HG02970 (cell line): ENCODE results near the gene HDAC9.
"Not testable (repeated sequence)": the region's sequence is repeated elsewhere in the genome, so short reads cannot be mapped to it uniquely, and the experiment has no call there.

Experiments used
- ATAC-seq: cut with Tn5 transposase; IDR thresholded peaks from one replicate; pipeline ENCODE4 v1.9.1; 2021; ENCODE audit warnings: mild to moderate bottlenecking, moderate library complexity, moderate number of reproducible peaks; ENCODE audit not compliant: unreplicated experiment, low FRiP score

The HDAC9 gene

DNA sequence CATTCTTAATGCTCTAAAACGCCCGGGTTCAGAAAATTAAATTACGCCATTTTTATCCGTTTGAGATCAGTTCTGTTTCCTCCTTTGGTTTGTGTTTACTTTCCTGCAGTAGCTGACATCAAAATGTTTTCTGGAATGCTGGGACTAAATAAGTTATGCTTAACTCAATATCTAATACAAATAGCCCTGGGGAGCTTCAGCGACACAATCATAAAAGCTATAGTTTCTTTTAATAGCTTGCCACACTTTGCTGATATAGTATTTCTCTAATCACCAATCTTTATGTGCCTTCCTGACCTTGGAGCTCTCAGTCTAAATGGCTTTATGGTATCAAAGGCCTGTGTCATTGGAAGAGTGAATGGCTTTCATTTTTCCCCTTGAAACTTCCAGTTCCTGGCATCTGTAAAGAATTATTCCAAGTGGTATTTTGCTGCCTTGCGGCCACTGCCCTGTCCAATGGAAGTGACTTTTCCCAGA lies 202.7 kb downstream of the HDAC9 start:
- no peak for ATAC-seq

DNA sequence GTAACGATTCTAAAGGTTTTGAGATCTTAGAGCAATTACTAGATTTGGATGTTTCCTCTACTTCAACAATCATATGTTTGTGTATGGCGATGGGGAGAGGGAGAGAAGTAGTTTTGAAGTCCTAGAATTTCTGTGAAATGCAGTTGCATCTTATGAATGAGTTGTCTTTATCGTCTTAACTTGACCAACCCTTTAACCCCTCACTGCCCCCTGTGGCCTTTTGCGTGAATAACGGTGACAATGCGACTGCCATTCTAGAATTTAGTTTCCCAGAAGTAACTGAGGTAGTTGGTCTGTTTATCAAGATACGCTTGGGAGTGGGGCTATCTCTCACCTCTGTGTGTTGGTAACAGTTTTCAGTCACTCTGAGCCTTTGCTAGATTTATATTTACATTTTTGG lies 204.6 kb downstream of the HDAC9 start:
- no peak for ATAC-seq

DNA sequence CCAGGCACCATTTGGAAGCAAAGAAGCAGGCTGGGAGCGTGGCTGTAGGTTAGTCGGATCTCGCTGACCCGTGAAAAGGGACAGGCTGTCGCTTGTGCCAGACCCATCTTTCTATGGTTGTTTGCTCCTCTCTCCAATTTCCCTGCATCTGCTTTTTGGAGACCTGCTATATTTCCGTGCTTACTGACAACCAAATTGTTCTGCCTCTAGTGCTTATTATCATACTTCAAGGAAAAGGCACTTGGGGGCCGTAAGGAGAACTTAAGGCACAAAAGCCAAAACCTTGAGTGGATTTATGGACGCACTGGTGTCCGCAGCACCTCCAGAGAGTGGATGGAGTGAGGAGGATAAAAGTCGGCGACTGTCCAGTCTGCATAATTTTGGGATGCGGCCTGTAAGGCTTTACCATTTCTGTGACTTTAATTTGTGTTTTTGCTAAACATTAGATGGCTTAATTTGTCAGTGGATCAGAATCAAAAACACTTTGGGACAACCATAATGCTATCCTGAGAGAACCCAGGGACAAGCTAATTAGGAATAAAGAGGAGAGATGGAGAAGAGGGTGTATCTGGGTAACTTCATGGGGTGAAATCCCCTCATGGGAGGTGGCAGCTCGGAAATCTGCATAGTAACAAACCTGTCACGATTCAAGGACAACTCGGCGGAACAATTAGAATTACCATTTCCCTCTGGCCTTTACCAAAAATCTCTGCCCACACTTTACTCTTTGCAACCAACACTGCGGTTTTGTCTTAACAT lies 206.7 kb downstream of the HDAC9 start:
- no peak for ATAC-seq

DNA sequence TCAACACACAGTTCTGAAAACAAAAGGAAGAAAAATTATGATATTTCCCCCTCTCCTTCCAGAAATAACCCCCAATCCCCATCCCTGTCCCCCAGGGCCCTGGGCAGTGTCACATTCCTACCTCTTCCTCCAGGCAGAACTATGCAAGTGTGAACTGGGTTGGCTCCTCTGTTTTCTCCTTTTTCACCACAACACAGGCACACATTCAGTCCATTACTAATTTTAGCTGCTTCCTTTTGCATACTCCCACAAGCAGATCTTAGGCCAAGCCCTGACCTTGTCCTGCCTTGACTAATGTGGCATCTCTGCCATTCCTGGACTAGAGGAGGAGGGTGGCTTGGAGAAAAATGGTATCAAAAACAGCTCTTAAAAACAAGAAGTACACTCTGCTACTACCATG lies 208.1 kb downstream of the HDAC9 start:
- no peak for ATAC-seq

DNA sequence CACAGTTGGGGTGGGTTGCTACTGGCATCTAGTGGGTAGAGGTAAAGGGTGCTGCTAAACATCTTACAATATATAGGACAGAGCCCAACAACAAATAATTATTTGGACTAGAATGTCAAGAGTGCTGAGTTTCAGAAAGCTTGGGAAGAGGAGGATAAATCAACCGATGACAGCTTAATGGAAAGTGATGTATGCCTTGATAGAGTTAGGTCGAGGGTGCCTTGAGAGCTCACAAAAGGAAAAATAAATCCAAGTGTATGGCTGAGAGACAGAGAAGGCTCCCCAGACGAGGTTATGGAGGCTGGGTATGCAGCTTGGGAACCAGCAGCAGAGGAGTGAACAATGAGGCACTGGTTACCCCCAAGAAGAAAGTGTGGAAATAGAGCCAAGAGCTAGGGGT lies 211.1 kb downstream of the HDAC9 start:
- ATAC-seq: no peak

DNA sequence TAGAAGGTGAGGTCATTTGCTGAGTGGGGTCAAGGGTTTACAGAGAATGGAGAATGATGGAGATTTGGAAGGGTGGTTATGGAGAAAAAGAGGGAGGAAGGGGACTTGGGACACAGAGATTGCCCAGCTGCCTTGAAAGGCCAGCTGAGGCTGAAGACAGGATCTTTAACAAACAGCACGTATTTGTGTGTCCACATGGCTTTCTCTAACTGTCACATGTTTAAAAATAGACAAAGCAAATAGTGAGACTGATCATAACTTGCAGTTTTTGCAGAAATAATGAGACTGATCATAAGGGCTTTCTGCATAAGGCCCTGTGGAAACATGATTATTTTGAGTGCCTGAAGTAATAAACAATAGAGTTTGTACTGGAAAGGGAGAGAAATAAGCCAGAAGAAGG lies 212.7 kb downstream of the HDAC9 start:
- ATAC-seq: no peak

DNA sequence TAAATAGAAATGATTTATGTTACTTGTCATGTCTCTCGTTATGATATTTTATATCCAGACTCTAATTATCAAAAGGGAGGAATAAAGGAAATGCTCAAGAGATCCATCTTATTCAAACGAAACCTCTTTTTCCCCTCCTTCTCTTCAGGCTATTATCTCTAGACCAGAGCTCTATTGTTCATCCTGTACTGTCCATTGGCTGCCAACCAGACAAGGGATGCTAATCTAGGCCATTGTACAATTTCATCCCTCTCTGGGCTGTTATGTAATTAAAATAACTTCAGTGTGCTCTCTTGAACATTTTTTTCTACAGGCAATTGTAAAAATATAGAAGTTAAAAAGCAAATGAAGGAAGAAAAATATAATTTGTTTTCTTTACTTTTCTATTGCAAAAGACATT lies 220.4 kb downstream of the HDAC9 start:
- ATAC-seq: no peak

DNA sequence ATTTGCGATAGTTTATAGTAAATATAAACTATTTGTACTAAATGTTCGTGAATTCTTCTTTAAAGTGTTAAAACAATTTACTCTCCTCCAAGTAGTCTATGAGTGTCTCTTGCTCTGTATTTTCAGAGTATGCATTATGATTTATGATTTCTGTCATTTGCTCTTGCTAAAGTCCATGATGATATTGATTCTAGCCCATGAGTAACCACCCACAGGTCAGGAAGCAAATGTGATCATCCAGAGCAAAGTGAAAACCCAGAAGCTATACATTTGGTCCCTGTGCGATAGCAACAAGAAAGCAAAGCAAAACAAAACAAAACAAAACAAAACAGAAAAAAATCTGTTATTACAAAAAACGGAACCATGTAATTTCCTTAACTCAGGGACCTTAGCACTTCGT lies 225.9 kb downstream of the HDAC9 start:
- no peak for ATAC-seq

DNA sequence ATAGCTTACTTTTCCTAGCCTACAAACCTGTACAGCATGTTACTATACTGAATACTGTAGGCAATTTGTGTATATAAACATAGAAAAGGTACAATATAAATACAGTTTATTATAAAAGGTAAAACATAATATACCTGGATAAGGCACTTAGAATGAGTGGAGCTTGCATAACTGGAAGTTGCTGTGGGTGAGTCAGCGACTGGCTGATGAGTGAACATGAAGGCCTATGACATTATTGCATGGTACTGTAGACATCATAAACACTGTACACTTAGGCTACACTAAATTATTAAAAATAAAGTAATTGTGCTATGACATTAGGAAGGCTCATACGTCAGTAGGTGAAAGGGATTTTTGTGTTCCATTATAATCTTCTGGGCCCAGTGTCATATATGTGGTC lies 228.8 kb downstream of the HDAC9 start:
- no peak for ATAC-seq

DNA sequence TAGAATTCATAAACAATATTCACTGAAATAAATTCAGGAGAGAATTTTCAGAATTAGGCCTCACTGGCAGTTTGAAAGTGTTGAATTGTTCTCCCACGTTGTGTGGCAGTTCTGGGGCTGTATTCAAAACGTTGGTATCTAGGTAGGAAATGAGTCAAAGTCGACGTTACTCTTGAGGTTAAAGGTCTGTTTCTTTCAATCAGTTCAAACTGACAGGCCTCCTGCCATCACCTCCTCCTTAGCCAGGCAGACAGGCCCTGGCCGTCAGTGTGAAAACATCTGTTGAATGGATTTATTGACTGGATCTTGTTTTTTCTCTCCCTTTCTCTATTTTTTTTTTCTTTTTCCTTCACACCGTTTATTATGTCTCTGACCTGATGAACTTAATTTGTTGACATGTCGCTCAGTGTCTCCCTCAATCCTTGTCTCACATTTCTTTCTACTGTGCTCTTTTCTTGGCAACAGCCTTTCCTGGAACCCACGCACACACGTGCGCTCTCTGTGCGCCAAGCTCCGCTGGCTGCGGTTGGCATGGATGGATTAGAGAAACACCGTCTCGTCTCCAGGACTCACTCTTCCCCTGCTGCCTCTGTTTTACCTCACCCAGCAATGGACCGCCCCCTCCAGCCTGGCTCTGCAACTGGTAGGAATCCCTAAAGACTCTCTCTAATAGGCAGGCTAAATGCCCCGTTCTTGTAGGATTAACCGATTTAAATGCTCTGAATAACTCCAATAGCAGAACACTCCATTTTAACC lies 231.7 kb downstream of the HDAC9 start:
- ATAC-seq: no peak

DNA sequence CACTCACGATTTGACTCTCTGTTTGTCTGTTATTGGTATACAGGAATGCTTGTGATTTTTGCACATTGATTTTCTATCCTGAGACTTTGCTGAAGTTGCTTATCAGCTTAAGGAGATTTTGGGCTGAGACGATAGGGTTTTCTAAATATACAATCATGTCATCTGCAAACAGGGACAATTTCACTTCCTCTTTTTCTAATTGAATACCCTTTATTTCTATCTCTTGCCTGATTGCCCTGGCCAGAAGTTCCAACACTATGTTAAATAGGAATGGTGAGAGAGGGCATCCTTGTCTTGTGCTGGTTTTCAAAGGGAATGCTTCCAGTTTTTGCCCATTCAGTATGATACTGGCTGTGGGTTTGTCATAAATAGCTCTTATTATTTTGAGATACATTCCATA lies 240.5 kb downstream of the HDAC9 start:
- not testable (repeated sequence) for ATAC-seq

DNA sequence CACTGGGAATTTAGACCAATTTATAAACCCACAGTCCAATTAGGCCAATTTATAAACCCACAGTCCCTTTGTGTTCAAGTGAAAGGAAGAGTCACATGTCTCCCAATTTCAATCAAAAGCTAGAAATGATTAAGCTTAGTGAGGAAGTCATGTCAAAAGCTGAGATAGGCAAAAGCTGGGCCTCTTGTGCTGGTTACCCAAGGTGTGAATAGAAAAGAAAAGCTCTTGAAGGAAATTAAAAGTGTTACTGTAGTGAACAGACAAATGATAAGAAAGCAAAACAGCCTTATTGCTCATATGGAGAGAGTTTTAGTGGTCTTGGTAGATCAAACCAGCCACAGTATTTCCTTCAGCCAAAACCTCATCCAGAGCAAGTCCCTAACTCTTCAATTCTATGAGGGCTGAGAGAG lies 245.0 kb downstream of the HDAC9 start:
- no peak for ATAC-seq

DNA sequence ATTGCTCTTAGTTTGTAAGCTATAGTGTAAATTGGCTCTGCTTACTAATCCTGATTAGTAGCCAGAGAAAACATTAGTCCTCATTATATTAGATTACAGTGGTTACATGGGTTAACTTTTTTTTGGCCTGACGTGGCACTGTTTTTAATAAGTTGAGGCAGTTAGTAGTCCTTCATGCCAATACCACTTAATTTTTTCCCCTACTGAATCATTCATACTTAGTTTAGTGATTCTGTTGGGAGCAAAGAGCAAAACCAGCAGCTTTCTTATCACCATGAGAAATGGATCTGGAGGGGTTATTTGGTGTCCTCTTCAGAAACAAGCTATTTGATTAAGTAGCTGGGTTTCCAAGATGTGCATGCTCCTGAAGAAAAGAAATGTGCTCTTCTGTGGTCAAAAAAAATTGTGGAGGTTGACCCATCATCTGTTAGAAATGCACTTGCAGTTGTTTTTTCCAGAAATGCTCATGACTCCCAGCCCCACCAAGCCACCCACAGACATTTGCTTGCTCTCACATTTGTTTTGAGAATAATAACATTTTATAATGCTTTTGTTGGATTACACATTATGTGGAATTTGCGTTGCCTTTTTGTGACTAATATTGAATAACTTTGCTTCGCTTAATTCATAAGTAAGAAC lies 258.5 kb downstream of the HDAC9 start:
- no peak for ATAC-seq

DNA sequence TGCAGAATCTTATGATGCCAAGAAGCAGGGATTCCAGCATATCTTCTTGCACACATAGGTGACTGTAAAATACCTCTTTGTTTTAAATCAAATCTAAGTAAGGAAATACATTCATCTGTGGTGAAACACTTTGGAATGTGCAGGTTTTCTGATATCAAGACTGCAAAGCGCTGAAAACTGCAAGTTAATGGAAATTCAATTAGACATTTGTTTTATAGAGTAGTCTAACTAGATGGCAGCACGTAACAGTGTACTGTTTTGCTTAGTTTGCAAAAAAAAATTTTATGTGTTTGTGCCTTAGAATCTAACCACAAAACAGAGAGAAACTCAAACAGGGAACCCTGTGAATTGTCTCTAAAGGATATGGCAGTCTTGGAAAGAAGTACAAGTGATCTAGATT lies 259.2 kb downstream of the HDAC9 start:
- ATAC-seq: no peak

DNA sequence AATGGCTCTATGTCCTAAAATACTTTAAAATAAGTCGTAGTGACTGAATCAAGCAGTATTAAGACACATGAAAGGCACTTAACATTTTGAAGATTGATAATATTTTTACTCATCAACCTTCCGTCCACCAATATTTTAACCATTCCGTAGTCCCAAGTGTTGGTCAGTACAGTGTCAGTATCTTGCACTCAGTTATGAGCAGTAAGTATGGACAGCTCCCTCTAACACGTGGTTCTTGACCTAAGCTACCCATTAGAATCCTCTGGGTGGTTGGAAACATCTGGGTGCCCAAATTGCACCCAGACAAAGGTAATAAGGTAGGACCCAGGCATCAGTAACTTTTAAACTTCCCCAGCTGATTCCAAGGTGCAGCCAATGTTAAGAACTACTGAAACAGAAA lies 260.2 kb downstream of the HDAC9 start:
- ATAC-seq: no peak

DNA sequence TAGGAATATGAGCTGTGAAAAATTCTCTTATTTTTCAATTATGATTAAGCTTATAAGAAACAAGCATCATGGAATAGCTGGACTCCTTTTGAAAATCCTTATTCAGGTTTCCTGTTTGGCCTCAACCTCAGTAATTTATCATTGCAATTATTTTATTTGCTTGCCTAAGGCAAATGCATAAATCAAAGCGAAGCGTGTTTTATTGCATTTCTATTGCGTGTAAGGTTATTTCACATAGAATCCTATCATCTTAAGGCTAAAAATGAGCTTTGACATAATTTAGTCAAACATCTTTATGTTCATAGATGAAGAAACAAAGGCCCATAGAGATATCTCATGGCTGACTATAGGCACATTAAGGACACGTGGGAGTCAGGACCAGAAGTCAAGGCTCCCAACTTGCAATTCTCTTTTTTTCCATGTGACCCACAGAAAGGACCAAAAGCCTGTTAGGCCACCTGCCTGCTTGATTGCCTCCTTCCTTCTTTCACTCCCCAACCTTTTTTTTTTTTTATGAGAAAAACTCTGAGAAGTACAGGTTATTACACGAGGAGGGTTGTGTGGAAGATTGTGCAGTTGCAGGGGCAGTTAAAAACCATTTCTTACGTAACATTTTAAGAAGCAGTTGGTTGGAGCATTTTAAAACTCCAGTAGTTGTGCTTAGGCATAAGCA lies 261.0 kb downstream of the HDAC9 start:
- ATAC-seq: no peak

DNA sequence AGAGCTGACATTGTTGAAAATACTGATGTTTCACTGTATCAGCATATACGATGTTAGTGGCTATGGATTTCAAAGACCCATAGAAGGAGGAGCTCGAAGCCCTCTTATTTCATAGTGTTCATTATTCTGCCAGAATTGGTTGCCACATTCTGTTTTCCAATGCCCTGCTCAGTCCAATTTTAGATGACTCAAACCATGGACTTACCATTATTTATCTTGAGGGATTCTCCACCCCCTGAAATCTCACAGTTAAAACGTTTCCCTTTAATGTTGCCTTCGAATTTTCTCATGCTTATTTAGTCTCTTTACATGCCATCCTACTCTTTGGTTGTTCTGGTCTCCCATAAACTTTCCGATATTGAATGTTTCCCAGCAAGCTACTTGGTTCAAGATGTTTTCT lies 264.5 kb downstream of the HDAC9 start:
- ATAC-seq: no peak

DNA sequence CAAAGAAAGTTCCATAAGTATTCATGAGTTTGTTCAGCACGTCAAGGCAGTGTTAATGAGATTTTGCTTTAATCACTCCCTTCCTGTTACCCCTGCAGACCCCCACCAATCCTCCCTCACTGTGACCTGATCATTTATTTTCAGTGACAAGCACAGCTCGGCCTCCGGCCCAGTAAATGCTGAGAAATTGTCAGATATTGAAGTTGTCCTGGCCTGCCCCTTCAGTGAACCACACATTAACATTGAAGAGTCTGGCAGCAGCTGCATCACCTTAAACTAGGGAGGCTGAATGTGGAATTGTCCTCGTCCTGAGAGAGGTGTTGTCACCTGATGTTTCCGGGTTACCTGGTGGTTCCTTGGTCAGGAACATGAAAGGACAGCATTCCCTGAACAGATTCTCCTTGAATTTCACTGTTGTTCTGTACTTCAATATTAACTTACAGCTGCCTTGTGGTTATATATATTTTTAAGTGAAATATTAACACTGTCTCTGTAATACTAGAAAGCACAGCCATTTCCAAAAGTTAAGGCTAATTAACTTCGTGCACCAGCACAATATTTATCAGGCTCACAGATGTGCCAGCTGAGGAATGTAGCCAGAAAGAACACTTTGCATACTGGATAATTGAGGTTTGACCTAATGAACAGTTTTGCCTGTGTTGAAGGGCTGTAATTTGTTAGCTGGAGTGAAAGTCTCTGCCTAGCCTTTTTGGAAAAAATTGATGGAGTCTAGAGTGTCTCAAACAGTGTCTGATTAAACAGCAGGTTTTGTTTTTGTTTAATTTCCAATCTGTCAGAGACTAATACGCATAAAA lies 265.3 kb downstream of the HDAC9 start:
- ATAC-seq: no peak

DNA sequence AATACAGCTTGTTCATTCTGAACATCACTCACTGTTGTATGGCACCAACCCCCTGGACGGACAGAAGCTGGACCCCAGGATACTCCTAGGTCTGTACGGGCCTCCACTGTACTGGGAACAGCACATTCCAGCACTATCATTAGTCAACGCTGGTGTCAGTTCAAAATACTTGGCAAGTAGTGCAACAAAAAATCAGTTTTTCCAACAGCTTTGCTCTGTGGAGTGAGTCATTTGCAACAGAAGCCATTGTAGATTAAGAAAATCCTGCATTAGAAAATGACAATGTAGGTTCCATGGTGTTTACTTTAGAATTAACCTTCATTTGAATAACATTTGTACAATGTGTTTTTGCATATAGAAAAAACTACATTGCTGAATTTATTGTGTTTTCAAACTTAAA lies 266.6 kb downstream of the HDAC9 start:
- ATAC-seq: no peak

DNA sequence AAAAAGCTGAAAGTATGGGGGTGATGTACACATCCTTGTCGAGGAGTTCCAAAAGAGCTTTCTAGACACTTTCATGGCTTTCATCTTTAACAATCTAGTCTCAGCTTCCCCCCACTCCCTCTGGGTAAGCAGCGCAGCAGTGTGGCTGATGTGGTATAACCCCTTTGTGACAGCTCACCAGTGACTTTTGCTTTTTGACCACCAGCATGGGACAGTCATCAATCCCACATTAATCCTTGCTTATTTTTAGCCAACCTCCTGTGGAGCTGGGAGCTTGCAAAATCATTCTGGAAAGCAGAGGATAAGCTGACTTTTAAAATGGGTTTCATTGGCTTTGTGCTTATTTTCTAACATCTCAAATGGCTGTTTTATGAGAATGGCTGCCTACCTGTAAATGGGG lies 272.7 kb downstream of the HDAC9 start:
- ATAC-seq: no peak
